NCI-H128 (cell line): ENCODE results near the gene PDE1A.

Source experiments
- DNase-seq: peaks from one replicate; lab custom pipeline; 2025; ENCODE audit not compliant: unreplicated experiment; lab: John Stamatoyannopoulos, UW

Gene PDE1A

GRCh38 chr2:182359027-182359989 lies 67.5 kb downstream of the PDE1A start:
- no peak for DNase-seq

GRCh38 chr2:182358601-182359000 lies 68.2 kb downstream of the PDE1A start:
- no peak for DNase-seq

GRCh38 chr2:182355815-182356214 lies 71.0 kb downstream of the PDE1A start:
- DNase-seq = no peak

DNA sequence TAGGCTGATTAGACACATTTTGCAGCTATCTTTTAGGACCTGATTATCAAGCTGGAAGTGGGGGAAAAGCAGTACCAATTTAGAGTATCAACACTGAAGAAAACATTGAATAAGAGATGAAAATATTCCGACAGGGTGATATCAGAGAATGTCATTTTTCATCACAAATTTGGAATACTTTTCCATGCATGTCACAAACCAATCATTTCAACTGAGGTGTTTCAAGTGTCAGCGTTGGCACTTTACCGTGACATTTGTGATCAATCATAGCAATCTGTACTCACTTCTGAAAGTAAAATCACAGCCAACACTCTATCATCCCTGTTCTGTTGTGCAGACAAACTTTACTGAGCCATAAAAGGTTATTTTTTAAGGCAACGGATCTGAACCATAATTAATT lies 75.4 kb downstream of the PDE1A start:
- DNase-seq = no peak

- no peak for DNase-seq
Measured at GRCh38 chr2:182349268-182349667, 77.6 kb downstream of the PDE1A start.

DNA sequence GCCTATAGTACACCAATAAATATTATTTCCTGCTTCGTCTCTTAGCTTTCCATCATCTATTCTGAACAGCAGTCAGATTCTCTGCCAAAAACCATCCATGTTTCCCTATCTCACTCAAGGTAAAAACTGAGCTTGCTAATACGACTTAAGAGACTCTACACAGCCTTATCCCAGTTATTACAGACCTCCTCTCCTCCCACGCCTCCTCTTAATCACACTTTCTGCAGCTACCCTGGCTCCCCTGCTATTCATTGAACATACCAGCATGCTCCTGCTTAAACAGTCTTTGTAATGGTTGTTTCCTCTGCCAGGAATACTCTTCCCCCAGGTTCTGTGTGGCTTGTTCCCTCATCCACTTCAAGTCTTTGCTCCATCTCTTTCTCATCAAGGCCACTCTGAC lies 81.5 kb downstream of the PDE1A start:
- no peak for DNase-seq

- DNase-seq = no peak
Measured at GRCh38 chr2:182330451-182331305, 96.2 kb downstream of the PDE1A start.

DNA sequence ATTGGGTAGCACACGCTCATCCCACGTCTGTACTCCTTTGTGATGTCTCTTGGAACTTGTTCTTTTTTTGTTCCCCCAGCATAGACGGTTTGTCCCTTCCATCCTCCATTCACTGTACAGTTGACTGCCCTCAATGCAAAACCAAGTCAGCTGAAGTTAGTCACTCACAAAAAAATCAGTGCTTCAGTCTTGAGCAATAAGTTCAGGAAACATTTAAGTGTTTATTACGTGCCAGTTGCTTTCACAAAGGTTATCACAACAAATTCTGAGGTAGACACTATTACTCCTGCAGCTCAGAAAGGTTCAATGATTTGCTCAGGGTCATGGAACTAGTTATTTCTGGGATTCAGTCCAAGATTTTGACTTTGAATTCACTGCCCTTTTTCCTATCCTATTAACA lies 102.2 kb downstream of the PDE1A start:
- DNase-seq = no peak

- DNase-seq = no peak
Measured at GRCh38 chr2:182321096-182321495, 105.7 kb downstream of the PDE1A start.

- no peak for DNase-seq
Measured at GRCh38 chr2:182319556-182320505, 107.0 kb downstream of the PDE1A start.

GRCh38 chr2:182318466-182319220 lies 108.2 kb downstream of the PDE1A start:
- no peak for DNase-seq

GRCh38 chr2:182316950-182317349 lies 109.9 kb downstream of the PDE1A start:
- DNase-seq = no peak

DNA sequence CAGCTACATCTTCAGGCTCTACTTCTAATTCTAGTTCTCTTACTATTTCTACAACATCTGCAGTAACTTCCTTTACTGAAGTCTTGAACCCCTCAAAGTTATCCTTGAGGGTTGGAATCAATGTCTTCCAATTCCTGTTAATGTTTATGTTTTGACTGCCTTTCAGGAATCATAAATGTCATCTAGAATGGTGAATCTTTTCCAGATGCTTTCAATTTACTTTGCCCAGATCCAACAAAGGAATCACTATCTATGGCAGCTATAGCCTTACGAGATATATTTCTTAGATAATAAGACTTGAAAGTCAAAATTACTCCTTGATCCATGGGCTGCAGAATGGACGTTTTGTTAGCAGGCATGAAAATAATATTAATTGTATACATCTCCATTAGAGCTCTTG lies 123.9 kb downstream of the PDE1A start:
- DNase-seq = no peak

GRCh38 chr2:182302174-182302573 lies 124.7 kb downstream of the PDE1A start:
- no peak for DNase-seq

DNA sequence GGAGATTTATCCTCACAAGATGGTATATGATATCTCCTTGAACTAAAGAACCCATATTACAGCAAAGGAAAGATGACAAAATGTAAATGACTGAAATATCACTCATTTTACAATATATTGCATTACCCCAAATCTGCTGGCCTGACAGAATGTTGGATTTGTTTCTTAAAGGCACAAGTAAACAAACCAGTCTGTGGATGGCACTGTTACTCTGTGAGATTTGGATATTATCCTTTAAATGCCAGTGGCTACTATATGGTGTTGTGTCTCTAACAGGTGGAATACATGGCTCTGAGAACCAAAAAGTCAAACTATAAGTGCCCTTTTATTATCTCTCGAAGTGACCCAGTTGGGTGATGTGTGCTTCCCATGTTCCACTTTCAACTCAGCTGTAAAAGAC lies 125.7 kb downstream of the PDE1A start:
- DNase-seq = no peak

DNA sequence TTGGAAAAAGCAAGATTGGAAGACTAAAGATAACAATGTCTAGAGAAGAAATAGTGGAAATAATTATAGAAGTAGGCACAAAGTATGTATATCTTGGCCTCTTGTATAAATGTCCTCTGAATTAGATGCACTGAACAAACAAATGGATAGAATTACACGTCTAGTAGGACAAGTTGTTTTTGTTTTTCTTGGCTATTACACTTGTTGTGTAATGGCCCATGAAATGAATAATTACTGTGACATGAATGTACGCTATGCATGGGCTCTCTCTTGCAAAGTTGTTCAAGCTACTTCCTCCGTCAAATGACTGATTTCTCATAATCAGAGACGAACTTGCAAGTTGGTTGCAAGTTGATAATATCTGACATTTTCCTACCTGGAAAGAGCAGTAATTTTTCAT lies 126.2 kb downstream of the PDE1A start:
- DNase-seq = no peak

DNA sequence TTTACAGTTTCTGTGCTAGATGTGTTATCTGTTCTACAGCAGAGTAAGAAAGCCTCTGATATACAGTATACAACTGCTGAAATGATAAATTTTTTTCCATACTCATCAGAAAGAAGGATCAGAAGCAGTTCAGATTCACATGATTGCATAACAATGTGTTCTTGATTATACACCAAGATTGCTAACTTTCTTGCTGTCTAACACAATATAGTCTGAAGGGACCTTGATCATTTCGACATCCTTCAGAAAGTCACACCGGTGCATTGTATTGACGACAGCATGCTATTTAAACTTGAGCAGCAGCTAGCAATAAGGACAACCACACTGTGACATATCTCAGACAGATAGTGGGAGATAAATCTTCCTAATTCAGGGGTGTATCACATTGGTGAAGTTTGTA lies 127.2 kb downstream of the PDE1A start:
- no peak for DNase-seq

DNA sequence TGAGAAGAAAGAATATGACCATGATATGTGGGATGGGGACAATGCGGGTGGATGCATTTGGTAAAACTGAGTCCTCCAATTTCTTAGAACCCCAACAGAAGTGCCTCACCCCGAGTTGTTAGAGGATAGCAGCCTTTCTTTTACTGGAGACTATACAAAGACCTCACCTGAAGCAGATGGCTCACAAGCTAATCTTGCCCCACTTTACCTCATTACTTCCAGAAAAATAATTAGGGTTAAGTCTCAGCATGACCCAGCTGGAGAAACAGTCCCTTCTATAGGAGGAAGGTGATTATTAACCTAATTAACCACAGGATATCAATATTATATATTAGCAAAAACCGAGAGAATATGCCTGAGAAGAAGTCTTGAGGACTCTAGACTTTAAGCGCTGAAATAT lies 128.4 kb downstream of the PDE1A start:
- DNase-seq = no peak

DNA sequence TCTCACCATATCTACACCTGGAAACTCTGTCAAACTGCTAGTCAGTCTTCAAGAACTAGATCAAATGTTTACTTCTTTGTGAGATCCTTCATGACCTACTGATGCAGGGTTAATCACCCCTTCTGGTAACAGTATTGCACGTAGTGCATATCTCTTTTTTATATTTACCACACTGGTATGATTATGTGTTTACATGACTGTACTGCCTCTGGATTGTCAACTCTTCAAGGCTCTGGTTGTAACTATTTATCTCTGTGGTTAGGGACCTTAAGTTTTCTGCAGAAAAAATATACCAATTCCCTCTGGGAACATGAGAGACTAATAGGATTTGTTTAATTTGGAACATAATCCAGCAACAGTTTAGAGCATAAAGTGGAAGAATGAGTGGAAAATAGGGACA lies 135.5 kb downstream of the PDE1A start:
- DNase-seq = no peak

DNA sequence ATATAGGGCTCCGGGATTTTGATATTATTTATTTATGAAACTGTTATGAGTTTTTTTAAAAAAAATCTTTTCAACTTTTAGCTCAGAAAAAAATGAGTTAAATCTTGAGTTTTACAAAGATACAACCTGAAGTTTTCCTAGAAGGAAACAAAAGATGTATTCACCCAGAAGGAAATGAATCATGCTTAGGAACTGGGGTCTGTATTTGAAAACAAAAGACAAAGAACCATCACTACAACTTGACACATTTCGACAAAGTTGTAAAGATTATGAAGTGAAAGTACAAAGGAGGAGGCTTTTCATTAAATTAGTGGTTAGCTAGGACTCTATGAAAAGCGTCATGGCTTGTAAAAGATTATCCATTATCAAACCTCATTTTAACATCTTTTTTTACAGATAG lies 143.3 kb downstream of the PDE1A start:
- no peak for DNase-seq
